HCEC 1CT (cell line): ENCODE data around the gene CXCL14.

Experiments
- DNase-seq: peaks from one replicate; pipeline ENCODE4 v3.0.0-alpha.2; 2017

The CXCL14 gene

GRCh38 chr5:135566422-135567400, 12.1 kb downstream of the CXCL14 start:
- DNase-seq, result no peak

DNA sequence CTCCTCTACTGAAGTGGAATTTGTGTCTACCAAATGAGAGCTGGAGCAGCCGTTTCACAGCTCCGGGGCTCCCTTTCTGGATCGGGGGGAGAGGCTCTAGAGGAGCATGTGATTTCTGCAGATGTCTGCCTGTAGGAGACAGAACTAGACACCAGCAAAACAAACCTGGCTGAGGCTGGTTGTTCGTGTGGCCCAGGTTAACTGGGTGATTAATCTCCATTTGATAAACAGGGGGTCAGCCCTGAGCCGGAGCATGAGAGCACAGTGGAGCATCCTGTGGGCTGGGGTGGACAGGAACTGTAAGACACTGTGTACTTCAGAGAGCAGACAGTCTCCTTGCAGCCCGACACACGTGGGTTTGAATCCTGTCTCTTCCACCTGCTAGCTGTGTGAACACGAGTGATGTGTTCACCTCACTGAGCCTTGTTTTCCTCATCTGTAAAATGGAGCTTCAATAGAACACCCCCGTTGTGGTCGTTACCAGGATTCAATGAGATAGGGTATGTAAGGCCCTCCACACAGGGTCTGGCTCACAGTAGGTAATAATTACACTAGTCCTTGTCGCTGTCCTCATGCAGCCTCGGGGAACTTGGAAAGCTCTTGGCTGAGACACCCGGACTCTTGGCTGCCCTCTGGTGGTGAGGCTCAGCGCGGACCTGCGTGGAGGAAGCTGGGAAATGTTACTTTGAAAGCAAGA, 12.9 kb downstream of the CXCL14 start:
- DNase-seq, result peak; percentile 17

- no peak for DNase-seq
Measured at GRCh38 chr5:135565266-135565665, 13.5 kb downstream of the CXCL14 start.

- DNase-seq, result no peak
Measured at GRCh38 chr5:135564331-135564730, 14.5 kb downstream of the CXCL14 start.

- DNase-seq, result no peak
Measured at GRCh38 chr5:135561266-135561665, 17.5 kb downstream of the CXCL14 start.

GRCh38 chr5:135560858-135561257, 17.9 kb downstream of the CXCL14 start:
- DNase-seq, result peak; percentile 69

- DNase-seq, result no peak
Measured at GRCh38 chr5:135559354-135559753, 19.4 kb downstream of the CXCL14 start.

DNA sequence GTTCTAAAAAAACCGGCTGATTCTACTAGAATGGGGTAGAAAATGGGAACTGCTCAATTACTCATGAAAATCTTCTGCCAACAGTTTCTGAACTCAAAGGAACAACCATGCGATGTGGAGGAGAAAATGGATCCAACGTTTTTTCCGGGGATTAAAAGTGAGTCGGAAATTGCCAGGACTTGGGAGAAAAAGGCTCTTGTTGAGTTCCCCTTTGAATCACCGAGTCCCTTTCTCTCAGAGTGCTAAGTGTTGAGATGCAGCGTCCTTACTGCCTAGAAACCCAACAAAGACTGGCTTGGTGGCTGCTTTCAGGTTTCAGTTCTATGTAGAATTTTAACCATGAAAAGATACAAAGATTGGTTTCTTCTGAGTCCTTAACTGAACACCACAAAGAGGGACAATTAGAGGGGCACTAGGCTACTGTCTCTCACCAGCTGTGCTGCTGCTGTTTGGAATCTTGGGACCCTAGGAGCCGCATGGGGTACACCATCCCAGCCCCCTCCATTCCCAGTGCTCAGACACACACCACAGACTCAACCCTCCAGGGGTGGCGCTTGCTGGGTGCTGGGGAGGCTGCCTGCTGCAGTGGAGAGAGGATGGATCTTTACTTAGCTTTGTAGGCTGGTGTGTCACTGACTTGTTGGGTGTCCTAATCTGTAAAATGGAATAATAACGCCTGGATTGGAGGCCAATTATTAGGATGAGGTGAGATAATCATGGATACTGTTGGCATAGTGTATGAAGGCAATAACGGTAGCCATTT, 21.5 kb downstream of the CXCL14 start:
- no peak for DNase-seq

GRCh38 chr5:135556620-135557019, 22.2 kb downstream of the CXCL14 start:
- DNase-seq, result no peak

GRCh38 chr5:135555530-135555929, 23.3 kb downstream of the CXCL14 start:
- no peak for DNase-seq

- DNase-seq, result peak; percentile 47
Measured at GRCh38 chr5:135553688-135554462, 24.9 kb downstream of the CXCL14 start.

GRCh38 chr5:135551593-135552447, 27.0 kb downstream of the CXCL14 start:
- peak; percentile 54 for DNase-seq

- no peak for DNase-seq
Measured at GRCh38 chr5:135549413-135549812, 29.4 kb downstream of the CXCL14 start.

- DNase-seq, result no peak
Measured at GRCh38 chr5:135547590-135548254, 31.1 kb downstream of the CXCL14 start.

GRCh38 chr5:135546912-135547311, 31.9 kb downstream of the CXCL14 start:
- DNase-seq, result no peak

GRCh38 chr5:135546101-135546500, 32.7 kb downstream of the CXCL14 start:
- DNase-seq, result no peak

- DNase-seq, result no peak
Measured at GRCh38 chr5:135545099-135545498, 33.7 kb downstream of the CXCL14 start.

DNA sequence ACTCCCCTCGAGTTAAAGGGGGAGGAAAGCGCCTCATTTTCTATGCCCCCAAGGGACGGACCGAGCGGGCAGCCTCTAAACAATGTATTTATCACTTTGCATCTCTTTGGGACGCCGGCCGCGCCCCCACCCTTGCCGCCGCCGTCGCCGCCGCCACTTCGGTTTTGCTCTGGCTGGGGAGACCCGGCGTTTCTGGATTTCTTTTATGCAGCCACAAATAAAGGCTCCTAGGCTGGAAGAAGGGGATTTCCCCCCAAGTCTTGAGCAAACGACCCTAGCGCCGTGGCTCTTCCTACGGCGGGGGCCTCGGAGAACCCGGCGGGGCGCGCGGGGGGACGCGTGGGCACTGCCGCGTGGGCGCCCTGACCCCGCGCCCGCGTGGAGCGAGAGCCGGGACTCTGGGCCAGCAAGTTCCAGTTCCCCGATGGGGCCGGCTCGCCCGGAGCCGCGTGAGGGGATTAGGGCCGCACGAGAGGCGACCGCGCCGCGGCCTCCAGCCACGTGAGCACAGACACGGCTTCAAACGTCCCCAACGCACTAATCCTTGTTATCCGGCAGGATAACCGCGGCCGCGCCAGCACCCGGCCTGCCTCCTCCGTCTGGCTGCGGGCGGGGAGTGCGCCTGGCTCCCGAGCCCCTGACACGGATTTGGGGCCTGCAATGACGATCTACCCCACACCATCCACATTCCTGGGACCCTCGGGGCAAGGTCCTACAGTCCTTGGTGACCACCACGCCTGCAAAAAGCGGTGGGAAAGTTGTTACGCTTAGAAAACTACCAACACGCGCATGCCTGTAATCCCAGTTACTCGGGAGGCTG, 35.1 kb downstream of the CXCL14 start:
- no peak for DNase-seq

DNA sequence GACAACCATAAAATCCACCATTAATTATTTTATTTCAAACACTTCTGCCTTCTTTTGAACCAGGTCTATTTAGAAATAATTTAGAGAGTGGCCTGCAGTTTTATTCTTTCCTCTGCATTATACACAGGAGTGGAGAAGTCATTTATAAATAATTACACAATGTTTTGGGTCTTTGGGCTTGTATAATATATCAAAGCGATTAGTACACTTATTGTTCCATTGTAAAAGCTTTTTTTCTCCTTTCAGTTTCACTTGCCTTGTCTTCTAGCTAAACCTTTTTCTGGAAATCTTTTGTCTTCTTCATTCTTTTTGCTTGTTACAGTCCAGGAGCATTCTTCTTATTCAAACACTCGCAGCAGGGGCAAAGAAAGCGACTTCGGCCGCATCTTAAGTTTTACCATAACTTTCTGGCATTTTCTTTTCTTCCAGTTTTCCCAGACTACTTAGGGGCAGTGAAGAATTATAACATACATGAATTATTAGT, 35.7 kb downstream of the CXCL14 start:
- no peak for DNase-seq
